Epithelial cell of proximal tubule (primary cell): ENCODE data around the gene TXNRD1. TPM values are rescaled to one million over a fixed set of nuclear protein-coding genes. Genes with fewer than 3 reads are reported as not detected.
"Not testable (repeated sequence)": the region's sequence is repeated elsewhere in the genome, so short reads cannot be mapped to it uniquely, and the experiment has no call there.

Source experiments
- DNase-seq: peaks from one replicate; pipeline ENCODE4 v3.0.0-alpha.2; 2011; ENCODE audit warnings: low read depth
- H3K4me3 ChIP-seq: 2 replicates; pipeline ENCODE4 v1.5.1; 2011; ENCODE audit warnings: low read depth, mild to moderate bottlenecking, low read length
- CTCF ChIP-seq: conservative IDR thresholded peaks from 2 replicates; pipeline ENCODE4 v1.5.1; 2012; ENCODE audit warnings: low read depth, mild to moderate bottlenecking, low read length
- total RNA-seq: library from RNA; depleted of rRNA; stranded (reverse); fragments of >200 nt; gene quantifications from 2 replicates; pipeline ENCODE4 v1.2.3, GENCODE V29; 2015

Gene TXNRD1
- total RNA-seq, 1 donor from 2014 or later, result 268 TPM

GRCh38 chr12:104316936-104317335 is 101.4 kb downstream of the TXNRD1 start:
- H3K4me3 ChIP-seq, result no peak overlapping the region
- no peak for DNase-seq
- no peak for TF ChIP-seq CTCF

GRCh38 chr12:104317538-104318210 is 102.1 kb downstream of the TXNRD1 start:
- TF ChIP-seq CTCF, result no peak
- no peak overlapping the region for H3K4me3 ChIP-seq
- DNase-seq, result no peak

- no peak for DNase-seq
- no peak for TF ChIP-seq CTCF
Observed at GRCh38 chr12:104319028-104319427, 103.4 kb downstream of the TXNRD1 start.

GRCh38 chr12:104319918-104320626 is 104.5 kb downstream of the TXNRD1 start:
- H3K4me3 ChIP-seq, result no peak overlapping the region
- no peak for TF ChIP-seq CTCF
- no peak for DNase-seq

More at GRCh38 chr12:104319028-104319427, 103.4 kb downstream of the TXNRD1 start:
- H3K4me3 ChIP-seq, result no peak overlapping the region

- no peak for DNase-seq
- TF ChIP-seq CTCF, result no peak
- no peak overlapping the region for H3K4me3 ChIP-seq
Observed at GRCh38 chr12:104320627-104321024, 105.0 kb downstream of the TXNRD1 start.

GRCh38 chr12:104321949-104322348 is 106.4 kb downstream of the TXNRD1 start:
- H3K4me3 ChIP-seq, result no peak overlapping the region
- no peak for TF ChIP-seq CTCF
- no peak for DNase-seq

- not testable (repeated sequence) for H3K4me3 ChIP-seq, DNase-seq
Observed at GRCh38 chr12:104322533-104322932, 107.0 kb downstream of the TXNRD1 start.
